ENCODE measurements around the gene EPHB1.

Gene EPHB1

DNA sequence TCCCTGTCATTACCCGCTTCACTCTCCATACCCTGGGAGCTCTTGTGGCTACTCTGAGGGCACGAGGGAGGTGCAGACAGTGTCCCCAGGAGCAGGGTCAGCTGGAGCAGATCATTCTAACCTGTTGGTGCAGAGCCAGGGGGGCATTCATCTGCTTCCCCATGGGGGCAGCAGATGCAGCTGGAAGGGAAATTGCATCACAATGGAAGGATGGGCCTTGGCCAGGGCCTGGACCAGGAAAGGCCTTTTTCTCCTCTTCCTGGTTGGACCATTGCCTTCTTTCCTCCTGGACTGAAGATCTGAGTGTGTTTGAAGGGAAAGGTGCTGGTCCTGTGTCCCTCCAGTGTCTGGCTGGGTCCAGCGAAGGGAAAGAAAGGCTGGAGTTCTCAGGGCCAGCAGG lies 55.7 kb downstream of the EPHB1 start:
- no peak for DNase-seq (ENCODE audit: low read depth in 2 of 2)

DNA sequence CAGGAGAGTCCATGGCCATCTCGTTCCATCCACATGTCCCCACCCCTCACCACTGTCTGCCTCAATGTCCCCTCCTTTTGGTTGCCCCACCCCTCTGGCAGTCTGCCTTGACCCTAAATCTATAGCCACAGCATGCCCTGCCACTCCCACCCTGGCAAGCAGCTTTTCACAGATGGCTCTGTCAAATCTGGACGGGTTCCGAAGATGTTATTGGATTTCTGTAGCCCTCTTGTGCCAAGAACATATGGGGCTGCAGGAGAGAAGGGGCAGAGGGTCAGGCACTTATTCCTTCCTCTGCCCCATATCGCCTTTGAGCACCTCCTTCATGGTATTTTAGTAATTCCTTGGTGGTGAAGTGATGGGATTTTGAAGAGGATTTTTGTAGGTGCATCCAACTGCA lies 57.1 kb downstream of the EPHB1 start:
- DNase-seq (ENCODE audit: low read depth in 2 of 2), result no peak

- DNase-seq (ENCODE audit: low read depth in 2 of 2), result no peak
Measured at GRCh38 chr3:134852893-134853351, 57.9 kb downstream of the EPHB1 start.

DNA sequence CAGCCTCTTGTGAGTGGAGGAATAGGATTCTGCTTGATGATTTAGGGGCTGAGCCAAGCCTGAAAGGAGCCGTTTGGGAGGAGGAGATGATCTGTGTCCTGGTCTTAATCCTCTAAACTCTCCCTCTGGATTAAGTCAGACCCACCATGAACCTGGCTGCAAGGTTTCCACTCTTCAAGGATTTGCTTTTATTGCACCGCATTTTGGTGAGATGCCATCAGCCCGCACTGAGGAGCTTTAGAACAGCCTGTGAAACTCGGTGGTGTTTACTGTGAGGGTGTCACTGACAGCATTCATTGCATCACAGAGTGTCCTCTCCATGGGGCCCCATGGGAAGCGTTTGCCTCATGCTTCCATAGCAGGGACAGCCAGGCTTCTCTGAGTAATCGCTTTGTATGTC lies 59.2 kb downstream of the EPHB1 start:
- DNase-seq (ENCODE audit: low read depth in 2 of 2), result no peak

GRCh38 chr3:134857356-134857755 lies 62.3 kb downstream of the EPHB1 start:
- no peak for DNase-seq (ENCODE audit: low read depth in 2 of 2)

DNA sequence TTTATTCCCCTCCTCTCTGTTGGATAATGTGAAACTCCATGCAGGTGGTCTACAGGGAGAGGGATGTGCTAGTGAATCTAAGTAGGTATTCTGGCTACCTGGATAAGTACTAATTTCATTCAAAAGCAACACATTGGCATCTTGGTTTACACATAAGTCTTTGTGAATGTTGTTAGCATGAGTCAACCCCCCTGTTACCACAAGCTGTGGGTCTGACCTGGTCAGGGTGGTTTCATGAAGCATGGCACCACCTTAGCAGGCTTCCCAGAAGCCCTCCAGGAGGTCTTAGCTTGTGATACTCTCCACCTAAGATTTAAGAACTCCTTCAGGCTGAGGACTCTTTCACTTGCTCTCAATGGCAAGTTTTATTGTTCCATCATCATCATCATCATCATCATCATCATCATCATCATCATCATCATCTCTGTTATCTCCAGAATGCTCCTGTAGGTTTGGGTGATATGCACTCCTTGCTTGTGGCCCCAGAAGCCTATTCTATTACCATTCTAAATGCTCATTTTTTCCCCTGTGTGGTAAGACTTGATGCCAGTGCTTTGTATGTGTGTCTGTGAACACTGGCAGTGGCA lies 62.8 kb downstream of the EPHB1 start:
- DNase-seq (ENCODE audit: low read depth in 2 of 2), result no peak

DNA sequence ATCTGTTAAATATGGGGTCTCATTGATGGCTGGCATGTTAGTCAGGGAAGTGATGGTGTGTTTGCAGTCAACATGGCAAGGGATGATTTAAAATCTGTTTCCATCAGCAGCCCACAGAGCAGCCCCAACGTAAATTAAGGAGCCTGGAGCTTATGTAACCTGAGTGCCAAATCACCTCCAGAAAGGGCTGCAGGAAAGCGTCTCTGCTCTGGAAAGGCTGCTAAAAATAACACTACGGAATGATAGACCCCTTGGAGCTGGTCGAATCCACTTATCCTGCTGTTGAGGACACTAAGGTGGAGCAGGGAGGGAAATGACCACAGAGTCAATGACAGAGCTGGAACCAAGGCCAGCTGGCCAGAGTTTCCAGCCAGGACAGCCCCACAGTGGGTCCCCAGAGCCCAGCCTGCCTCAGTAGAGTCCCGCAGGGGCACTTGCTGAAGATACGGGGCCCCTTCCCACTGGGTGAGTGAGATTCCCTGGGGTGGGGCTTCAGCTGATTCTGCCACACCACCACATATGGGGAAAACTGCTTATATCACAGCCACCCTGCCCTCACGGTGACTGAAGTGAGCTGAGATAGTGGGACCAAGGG lies 63.5 kb downstream of the EPHB1 start:
- no peak for DNase-seq (ENCODE audit: low read depth in 2 of 2)

- no peak for DNase-seq (ENCODE audit: low read depth in 2 of 2)
Measured at GRCh38 chr3:134859341-134859740, 64.3 kb downstream of the EPHB1 start.

- DNase-seq (ENCODE audit: low read depth in 2 of 2), result no peak
Measured at GRCh38 chr3:134860141-134860540, 65.1 kb downstream of the EPHB1 start.

DNA sequence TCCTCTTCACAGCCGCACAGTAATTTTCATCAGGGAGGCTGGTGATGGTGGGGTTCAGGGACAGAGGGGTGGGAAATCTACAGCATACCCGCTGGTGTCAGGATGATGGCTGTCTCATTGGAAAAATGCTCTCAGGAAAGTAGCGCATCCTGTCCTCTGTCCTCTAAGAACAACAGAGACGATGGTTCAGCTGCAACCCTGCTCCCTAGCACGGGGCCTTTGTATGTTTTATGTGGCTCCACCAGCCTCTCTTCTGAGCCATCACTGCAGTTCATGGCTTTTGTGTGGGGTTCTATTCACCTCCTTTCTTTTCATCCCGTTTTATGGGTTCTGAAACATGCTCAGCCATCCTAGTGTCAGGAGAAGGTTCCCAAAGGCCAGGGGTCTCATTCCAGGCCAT lies 68.9 kb downstream of the EPHB1 start:
- DNase-seq (ENCODE audit: low read depth in 2 of 2), result no peak

DNA sequence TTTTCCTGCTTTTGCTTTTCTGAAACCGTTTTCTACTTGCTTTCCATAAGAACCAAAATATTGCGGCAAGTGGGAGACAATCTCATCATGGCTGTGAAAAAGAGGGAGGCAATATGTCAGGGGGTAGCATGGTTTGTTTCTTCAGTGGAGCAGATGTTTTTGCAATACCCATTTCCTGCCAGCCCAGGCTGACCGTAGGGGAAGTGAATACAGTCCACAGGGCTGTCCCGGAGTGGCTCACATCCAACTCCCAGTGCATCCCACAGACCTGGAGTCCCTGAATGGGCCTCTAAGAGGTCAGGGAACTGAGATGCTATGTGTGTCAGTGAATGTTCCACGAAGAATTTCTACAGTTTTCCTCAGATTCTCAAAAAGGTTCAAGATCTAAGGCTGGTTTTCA lies 69.6 kb downstream of the EPHB1 start:
- DNase-seq (ENCODE audit: low read depth in 2 of 2), result no peak

DNA sequence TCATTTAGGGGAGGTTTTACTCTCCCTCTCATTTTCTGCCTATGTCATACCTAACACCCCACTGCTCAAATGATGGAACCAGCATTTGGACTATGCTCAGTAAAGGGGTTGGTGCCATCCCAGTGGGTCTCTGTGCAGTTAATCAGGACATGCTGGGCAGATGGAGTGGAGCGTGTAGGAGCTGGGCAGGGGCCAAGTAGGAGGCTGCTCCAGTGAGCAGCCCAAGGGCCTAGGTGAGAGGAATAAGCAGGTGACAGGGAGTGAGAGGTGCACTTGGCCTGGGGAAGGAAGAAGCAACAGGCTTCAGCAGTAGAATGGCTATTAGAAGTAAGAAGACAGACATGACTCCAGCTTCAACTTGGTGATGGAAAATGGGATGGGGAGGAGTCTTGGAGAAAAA lies 72.2 kb downstream of the EPHB1 start:
- DNase-seq (ENCODE audit: low read depth in 2 of 2), result no peak

- no peak for DNase-seq (ENCODE audit: low read depth in 2 of 2)
Measured at GRCh38 chr3:134869153-134869726, 74.2 kb downstream of the EPHB1 start.

DNA sequence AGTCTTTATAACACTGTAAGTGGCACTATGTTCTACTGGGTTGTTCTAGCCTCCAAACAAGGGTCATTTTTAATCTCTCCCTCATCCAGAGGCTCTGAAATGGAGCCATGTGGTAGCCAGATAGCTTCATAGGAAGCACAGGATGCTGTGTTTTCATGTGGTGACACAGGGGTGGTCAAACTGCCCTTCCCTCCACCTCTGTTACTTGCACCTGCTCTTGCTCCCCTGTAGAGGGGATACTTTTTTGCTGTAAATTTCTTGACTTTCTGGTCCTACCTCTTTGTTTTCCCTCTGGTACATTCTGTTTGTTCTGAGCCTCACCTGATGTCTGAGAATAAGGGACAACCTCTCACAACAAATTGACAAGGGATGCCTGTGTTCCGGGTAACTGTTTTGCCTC lies 76.8 kb downstream of the EPHB1 start:
- DNase-seq (ENCODE audit: low read depth in 2 of 2), result no peak

DNA sequence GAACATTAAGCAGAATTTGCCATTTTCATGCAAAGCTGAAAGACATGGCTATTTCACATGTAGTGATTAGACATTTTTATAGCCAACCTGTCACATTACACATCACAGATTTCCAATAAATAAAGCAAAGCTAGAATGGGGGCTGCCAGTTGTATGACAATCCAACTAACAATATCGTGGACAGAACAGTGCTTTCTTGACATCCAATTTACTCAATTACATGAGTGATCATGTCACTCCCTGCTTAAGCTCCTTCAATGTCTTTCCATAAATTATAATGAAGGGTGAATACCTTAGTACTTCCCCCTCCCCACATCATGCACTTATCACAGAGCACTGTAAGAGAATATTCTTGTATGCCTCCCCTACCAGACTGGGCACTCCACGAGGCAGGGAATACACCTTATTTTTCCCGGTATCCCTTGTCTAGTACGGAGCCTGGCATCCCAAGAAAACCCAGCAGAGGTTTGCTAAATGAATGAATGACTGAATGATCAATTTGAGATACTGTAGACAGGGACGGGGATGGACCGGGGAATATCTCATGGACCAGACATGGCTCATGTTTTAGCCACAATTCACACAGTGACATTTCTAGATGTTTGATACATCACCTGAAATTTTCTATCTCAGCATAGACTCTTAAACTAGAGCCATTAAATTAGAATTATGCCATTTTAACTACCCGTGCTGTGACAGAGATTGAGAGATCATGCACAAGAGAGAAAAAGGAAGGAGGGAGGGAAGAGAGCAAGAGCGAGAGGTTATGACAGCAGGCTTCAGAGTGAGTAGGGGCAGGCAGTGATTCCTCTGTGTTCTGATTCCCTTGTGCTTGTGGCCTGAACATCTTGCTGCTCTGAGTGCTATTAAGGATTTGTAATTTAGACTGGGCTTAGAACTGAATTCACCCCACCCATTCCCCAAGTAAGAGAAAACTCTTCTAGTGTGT lies 77.7 kb downstream of the EPHB1 start:
- DNase-seq (ENCODE audit: low read depth in 2 of 2), result no peak

- no peak for DNase-seq (ENCODE audit: low read depth in 2 of 2)
Measured at GRCh38 chr3:134873789-134874188, 78.7 kb downstream of the EPHB1 start.

DNA sequence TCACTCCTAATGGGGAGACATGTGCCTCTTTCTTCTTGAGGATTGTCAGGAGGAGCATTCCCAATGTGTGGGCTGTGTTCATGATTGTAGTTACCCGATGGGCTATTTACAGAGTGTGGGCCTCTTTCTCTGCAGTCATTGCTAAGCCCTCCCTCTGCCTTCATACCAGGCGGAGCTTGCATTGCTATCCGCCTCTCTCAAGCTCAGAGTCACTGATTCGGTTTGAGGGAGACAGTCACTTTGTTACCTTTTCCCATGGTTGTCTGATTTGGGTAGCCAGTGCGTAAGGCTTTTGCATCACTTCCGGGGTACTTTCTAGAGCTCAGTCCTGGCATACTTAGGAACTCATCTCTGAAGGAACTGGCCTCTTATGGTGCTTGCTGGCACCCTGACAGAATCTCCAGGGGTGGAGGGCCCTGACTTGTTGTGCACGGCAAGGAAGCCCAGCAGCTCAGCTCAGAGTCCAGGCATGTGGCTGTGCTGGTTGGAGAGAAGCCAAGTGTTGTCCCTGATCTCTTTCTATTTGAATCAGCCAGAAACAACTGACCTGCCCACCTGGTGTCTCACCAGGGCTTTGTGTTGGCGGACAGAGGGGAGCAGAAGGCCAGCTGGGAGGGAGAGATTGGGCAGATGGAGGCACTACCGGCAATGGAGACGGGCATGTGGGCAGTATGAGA lies 79.8 kb downstream of the EPHB1 start:
- DNase-seq (ENCODE audit: low read depth in 2 of 2), result no peak

- no peak for DNase-seq (ENCODE audit: low read depth in 2 of 2)
Measured at GRCh38 chr3:134876836-134877235, 81.8 kb downstream of the EPHB1 start.

DNA sequence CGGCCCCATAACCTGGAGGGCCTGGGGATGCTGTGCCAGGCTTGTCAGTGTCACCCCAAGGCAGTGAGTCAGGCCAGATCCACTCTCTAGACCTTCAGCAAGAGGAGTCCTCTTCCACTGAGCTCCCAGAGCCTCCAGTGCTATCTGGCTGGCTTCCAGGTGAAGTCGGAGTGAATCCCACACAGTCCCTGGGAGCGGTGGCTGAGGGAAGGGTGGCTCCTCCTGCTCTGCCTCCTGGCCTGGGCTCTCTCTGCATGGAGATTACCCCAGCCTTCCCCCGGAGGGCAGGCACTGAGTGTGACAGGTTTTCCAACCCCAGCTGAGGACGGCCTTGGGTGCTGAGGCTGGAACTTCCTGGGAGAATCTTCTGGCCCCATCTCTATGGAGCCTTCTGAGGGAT lies 82.7 kb downstream of the EPHB1 start:
- no peak for DNase-seq (ENCODE audit: low read depth in 2 of 2)

- no peak for DNase-seq (ENCODE audit: low read depth in 2 of 2)
Measured at GRCh38 chr3:134879990-134880389, 84.9 kb downstream of the EPHB1 start.

- no peak for DNase-seq (ENCODE audit: low read depth in 2 of 2)
Measured at GRCh38 chr3:134880431-134880830, 85.4 kb downstream of the EPHB1 start.

GRCh38 chr3:134881305-134881704 lies 86.2 kb downstream of the EPHB1 start:
- no peak for DNase-seq (ENCODE audit: low read depth in 2 of 2)

All from stimulated activated CD4-positive, alpha-beta T cell treated with anti-CD3 and anti-CD28 coated beads, Interleukin-1b, Interleukin-23, amount 100 ng/mL, for 1 hour (primary cell).